ENCODE results near the gene AHNAK2.

The AHNAK2 gene

DNA sequence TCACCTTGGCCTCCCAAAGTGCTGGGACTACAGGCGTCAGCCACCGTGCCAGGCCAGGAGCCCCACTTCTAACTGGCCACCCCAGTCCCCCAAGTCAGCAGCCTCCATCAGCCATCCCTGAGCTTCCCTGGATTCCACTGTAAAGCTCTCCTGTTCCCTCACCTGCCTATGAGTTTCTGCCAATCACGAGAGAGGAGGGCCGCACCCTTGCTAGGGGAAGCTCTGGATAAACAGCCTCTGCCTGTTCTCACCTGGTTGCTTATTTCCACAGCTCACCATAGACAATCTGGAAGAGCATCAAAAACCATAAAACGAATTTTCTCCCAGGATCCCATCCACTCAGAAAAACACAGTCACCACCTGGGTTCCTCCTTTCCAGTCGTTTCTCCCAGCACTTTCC, 37.7 kb upstream of the AHNAK2 start:
- no peak overlapping the region for H3K4me3 ChIP-seq (ENCODE audit: low read depth, low read length)
- TF ChIP-seq, protein P1, sequence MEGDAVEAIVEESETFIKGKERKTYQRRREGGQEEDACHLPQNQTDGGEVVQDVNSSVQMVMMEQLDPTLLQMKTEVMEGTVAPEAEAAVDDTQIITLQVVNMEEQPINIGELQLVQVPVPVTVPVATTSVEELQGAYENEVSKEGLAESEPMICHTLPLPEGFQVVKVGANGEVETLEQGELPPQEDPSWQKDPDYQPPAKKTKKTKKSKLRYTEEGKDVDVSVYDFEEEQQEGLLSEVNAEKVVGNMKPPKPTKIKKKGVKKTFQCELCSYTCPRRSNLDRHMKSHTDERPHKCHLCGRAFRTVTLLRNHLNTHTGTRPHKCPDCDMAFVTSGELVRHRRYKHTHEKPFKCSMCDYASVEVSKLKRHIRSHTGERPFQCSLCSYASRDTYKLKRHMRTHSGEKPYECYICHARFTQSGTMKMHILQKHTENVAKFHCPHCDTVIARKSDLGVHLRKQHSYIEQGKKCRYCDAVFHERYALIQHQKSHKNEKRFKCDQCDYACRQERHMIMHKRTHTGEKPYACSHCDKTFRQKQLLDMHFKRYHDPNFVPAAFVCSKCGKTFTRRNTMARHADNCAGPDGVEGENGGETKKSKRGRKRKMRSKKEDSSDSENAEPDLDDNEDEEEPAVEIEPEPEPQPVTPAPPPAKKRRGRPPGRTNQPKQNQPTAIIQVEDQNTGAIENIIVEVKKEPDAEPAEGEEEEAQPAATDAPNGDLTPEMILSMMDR (IDR thresholded peaks at IDR 0.05; ENCODE audit: insufficient read depth, low read depth, low read length, missing control alignments), result no peak
- no peak for DNase-seq (ENCODE audit: low read depth)

DNA sequence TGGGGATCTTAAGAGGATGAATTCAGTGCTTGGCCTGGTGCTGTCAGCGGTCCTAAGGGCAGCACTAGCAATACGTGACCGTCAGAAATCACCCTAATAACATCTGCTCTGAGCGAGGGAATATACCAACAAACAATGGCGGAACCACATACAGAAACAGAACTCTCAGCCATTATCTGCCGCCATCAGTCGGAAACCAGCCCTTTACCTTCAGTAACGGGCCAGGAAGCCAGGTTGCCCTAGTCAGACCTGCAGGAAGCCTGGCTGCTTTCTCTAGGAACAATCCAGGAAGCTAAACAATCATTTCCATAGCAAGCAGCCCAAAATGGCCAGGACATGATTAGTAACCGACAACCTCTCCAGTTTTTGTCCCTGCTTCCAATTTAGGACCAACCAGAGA, 37.1 kb upstream of the AHNAK2 start:
- no peak for DNase-seq (ENCODE audit: low read depth)
- H3K4me3 ChIP-seq (ENCODE audit: low read depth, low read length), result peak overlapping the region; percentile 0; the same call in 1 of the 2 replicates
- TF ChIP-seq, protein P1 (IDR thresholded peaks at IDR 0.05; ENCODE audit: insufficient read depth, low read depth, low read length, missing control alignments), result no peak

DNA sequence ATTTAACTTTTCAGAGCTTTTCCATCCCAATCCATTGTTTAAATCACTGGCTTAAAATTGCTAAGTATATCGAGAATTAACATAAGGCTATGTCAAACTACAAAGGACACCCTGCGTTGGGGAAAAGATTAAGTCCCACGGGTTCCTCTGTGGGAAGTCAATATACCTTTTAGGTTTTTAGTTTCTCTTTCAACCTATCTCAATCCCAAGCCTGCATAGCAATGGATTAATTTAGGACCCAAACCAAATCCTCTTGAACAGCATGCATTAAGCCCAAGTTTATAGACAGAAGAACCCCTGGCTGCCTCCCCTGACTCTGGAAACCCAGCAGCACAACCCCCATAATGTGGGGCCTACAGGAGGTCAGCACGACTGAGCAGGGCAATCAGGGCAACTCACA, 36.5 kb upstream of the AHNAK2 start:
- no peak for DNase-seq (ENCODE audit: low read depth)
- TF ChIP-seq, protein P1 (IDR thresholded peaks at IDR 0.05; ENCODE audit: insufficient read depth, low read depth, low read length, missing control alignments), result no peak
- peak overlapping the region; percentile 0; the same call in 1 of the 2 replicates for H3K4me3 ChIP-seq (ENCODE audit: low read depth, low read length)

DNA sequence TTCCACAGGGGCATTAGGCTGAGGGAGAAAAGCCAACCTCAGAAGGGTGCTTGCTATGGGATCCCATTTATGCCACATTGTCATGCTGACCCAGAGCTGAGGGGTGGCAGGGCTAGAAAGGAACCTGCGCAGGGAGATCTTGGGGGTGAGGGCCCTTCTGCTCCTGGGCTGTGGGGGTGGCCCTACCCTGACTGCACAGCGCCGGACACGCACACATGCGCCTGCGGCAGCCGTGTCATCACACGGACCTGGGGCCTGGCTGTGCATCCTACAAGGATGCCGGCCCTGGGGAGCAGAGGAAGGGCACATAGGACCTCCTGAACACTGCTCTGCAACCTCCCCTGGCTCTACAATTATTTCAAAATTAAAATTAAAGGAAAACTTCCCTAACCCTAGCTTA, 35.9 kb upstream of the AHNAK2 start:
- H3K4me3 ChIP-seq (ENCODE audit: low read depth, low read length), result no peak overlapping the region
- TF ChIP-seq, protein P1 (IDR thresholded peaks at IDR 0.05; ENCODE audit: insufficient read depth, low read depth, low read length, missing control alignments), result no peak

DNA sequence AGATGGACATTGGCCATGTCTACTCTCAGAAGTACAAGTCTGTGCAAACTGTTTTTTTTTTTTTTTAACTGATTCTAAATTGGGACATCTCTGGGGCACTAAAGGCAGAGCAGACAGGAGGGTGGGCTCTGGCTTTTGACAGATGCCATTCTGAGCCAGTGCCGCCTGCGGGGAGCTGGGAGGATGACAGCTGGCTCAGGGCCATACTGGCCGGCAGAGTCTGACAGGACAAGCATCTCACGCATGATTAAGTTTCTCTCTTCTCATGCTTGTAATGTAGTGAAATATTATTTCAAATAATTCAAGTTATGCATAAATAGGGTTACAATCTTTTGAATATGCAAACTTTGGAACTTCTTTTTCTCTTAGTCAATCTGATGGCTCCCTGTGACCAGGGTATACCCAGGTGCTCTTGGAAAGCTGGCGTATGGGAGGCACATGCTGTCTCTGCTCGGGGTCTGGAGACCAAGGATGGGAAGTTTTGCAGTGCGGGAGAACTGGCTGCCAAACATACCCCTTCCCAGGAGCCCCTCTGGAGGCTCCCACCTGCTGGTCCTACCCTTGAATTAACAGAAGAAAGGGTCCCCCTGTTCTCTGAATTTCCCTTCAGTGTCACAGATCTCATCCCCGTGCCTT, 35.1 kb upstream of the AHNAK2 start:
- DNase-seq (ENCODE audit: low read depth), result peak; percentile 41
- TF ChIP-seq, protein P1 (IDR thresholded peaks at IDR 0.05; ENCODE audit: insufficient read depth, low read depth, low read length, missing control alignments), result no peak
- no peak overlapping the region for H3K4me3 ChIP-seq (ENCODE audit: low read depth, low read length)

More for the DNA sequence above, 35.9 kb upstream of the AHNAK2 start:
- DNase-seq (ENCODE audit: low read depth), result no peak

DNA sequence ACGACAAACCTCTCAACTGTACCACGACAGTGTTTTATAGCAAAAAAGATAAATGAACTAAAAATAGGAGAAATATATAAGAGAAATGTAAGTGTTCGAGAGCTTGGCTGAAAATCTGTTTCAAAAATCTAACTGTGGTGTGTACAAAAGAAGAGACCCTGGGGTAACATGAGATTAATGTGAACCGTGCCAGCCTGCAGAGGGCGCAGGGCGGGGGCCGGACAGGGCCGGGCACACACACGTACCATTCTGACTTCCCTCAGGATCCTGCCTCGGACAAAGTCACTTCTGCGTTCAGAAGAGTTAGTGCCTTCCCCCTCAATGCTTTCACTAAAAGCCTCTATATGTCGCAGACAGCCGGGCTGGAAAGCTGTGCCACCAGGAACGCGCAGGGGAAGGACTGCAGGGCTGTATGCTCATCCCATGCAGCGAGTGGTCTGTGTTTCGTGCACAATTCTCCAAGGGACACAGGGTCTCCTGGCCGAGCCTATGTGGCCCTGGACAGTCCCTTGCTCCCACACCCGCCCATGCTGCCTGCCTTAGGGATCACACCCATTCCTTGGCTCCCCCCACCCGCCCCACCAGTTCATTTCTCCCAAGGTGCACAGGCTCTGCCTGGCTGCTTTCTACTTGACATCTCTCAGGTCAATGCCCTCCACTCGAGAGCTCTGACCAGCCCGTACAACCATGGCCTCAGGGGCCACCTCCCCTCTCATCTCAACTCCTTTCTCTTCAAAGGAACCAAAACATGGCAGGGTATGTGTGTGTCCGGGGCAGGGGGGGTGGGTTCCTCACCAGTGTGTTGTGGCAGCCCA, 34.2 kb upstream of the AHNAK2 start:
- TF ChIP-seq, protein P1 (IDR thresholded peaks at IDR 0.05; ENCODE audit: insufficient read depth, low read depth, low read length, missing control alignments), result peak; percentile 16
- H3K4me3 ChIP-seq (ENCODE audit: low read depth, low read length), result no peak overlapping the region
- DNase-seq (ENCODE audit: low read depth), result no peak

All from GM12865 (cell line).